ENCODE measurements around the gene OBSCN.

The OBSCN gene

GRCh38 chr1:228342627-228343190, 134.9 kb downstream of the OBSCN start:
- no peak for DNase-seq (ENCODE audit: low read depth)

GRCh38 chr1:228343191-228343661, 135.4 kb downstream of the OBSCN start:
- DNase-seq (ENCODE audit: low read depth) = no peak

GRCh38 chr1:228344631-228345072, 136.8 kb downstream of the OBSCN start:
- no peak for DNase-seq (ENCODE audit: low read depth)

- DNase-seq (ENCODE audit: low read depth) = no peak
Observed at GRCh38 chr1:228345201-228345930, 137.5 kb downstream of the OBSCN start.

GRCh38 chr1:228346731-228347130, 138.9 kb downstream of the OBSCN start:
- DNase-seq (ENCODE audit: low read depth) = no peak

GRCh38 chr1:228347181-228347580, 139.3 kb downstream of the OBSCN start:
- no peak for DNase-seq (ENCODE audit: low read depth)

GRCh38 chr1:228348708-228349467, 141.0 kb downstream of the OBSCN start:
- DNase-seq (ENCODE audit: low read depth) = no peak

- no peak for DNase-seq (ENCODE audit: low read depth)
Observed at GRCh38 chr1:228349701-228350171, 141.9 kb downstream of the OBSCN start.

- DNase-seq (ENCODE audit: low read depth) = no peak
Observed at GRCh38 chr1:228350179-228350742, 142.4 kb downstream of the OBSCN start.

- DNase-seq (ENCODE audit: low read depth) = no peak
Observed at GRCh38 chr1:228350831-228351781, 143.3 kb downstream of the OBSCN start.

- DNase-seq (ENCODE audit: low read depth) = no peak
Observed at GRCh38 chr1:228351850-228352249, 144.0 kb downstream of the OBSCN start.

GRCh38 chr1:228352677-228353481, 145.0 kb downstream of the OBSCN start:
- no peak for DNase-seq (ENCODE audit: low read depth)

GRCh38 chr1:228353601-228354371, 145.9 kb downstream of the OBSCN start:
- no peak for DNase-seq (ENCODE audit: low read depth)

GRCh38 chr1:228354390-228355320, 146.8 kb downstream of the OBSCN start:
- no peak for DNase-seq (ENCODE audit: low read depth)

GRCh38 chr1:228356897-228357680, 149.2 kb downstream of the OBSCN start:
- no peak for DNase-seq (ENCODE audit: low read depth)

GRCh38 chr1:228358039-228358763, 150.4 kb downstream of the OBSCN start:
- no peak for DNase-seq (ENCODE audit: low read depth)

Measured in GM04504 (cell line).